ENCODE measurements around the gene PAXIP1. TPM values are rescaled to one million over a fixed set of nuclear protein-coding genes. Genes with fewer than 3 reads are reported as not detected.
A peak's percentile ranks its signal among the peaks of the same experiment; 100 is the strongest.
"Not testable (repeated sequence)": the region's sequence is repeated elsewhere in the genome, so short reads cannot be mapped to it uniquely, and the experiment has no call there.

Gene PAXIP1, protein sequence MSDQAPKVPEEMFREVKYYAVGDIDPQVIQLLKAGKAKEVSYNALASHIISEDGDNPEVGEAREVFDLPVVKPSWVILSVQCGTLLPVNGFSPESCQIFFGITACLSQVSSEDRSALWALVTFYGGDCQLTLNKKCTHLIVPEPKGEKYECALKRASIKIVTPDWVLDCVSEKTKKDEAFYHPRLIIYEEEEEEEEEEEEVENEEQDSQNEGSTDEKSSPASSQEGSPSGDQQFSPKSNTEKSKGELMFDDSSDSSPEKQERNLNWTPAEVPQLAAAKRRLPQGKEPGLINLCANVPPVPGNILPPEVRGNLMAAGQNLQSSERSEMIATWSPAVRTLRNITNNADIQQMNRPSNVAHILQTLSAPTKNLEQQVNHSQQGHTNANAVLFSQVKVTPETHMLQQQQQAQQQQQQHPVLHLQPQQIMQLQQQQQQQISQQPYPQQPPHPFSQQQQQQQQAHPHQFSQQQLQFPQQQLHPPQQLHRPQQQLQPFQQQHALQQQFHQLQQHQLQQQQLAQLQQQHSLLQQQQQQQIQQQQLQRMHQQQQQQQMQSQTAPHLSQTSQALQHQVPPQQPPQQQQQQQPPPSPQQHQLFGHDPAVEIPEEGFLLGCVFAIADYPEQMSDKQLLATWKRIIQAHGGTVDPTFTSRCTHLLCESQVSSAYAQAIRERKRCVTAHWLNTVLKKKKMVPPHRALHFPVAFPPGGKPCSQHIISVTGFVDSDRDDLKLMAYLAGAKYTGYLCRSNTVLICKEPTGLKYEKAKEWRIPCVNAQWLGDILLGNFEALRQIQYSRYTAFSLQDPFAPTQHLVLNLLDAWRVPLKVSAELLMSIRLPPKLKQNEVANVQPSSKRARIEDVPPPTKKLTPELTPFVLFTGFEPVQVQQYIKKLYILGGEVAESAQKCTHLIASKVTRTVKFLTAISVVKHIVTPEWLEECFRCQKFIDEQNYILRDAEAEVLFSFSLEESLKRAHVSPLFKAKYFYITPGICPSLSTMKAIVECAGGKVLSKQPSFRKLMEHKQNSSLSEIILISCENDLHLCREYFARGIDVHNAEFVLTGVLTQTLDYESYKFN
- total RNA-seq = 20.9 TPM
- polyA plus RNA-seq = 24.8 TPM
- long read RNA-seq, donor 1 = 0 reads
- long read RNA-seq, donor 2 = 0 reads
- long read RNA-seq, donor 3, partial matches to known transcripts = 14 of 14 reads
- long read RNA-seq, donor 3, other reads (novel, unspliced or antisense) = 0 of 14 reads
- long read RNA-seq, donor 4, partial matches to known transcripts = 21 of 21 reads
- long read RNA-seq, donor 4, other reads (novel, unspliced or antisense) = 0 of 21 reads
- long read RNA-seq, donor 5, partial matches to known transcripts = 20 of 21 reads
- long read RNA-seq, donor 5, other reads (novel, unspliced or antisense) = 0 of 21 reads
- long read RNA-seq, donor 6 = 0 reads
- long read RNA-seq, donor 7, partial matches to known transcripts = 14 of 15 reads
- long read RNA-seq, donor 7, other reads (novel, unspliced or antisense) = 0 of 15 reads
- long read RNA-seq, donor 8 = 0 reads
- long read RNA-seq, donor 9, partial matches to known transcripts = 10 of 11 reads
- long read RNA-seq, donor 9, other reads (novel, unspliced or antisense) = 0 of 11 reads
- long read RNA-seq, donor 10 = 0 reads

DNA sequence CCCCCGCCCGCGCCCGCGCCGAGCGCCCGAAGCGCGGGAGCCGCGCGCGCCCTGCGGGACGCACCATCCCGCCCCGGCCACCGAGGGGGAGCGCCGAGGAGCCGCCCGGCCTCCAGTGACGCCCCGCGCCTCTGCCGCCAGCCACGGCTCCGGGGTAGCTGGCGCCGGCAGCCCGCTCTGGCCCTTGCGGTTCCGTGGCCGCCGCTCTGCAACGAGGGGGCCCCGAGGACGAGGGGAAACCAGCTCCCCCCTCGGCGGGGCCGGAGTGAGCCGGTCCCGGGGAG lies at the start of gene PAXIP1:
Gene PAXIP1 (minus strand): TSS at position 33 of the 284 bp plus-strand sequence. CDS start 195 bp downstream, outside the sequence.
- under 1% methylated on average over 44 of the region's 44 CpGs for WGBS
- peaks cover 12 to 18% of the 10 kb centered on the region in 2 donors for H3K4me1 ChIP-seq (ENCODE audit: control insufficient read depth in 2 of 2, insufficient read depth in 2 of 2, low read length in 2 of 2)
- no peaks in the 10 kb centered on the region for H3K27me3 ChIP-seq (ENCODE audit: control insufficient read depth in 2 of 2, insufficient read depth in 1 of 2, low read length in 1 of 2)
- peak within 1 kb of the TSS; percentile 80 to 91 for H3K27ac ChIP-seq (ENCODE audit: low read depth in 1 of 2, low read length in 1 of 2)
- no peaks in the 10 kb centered on the region for H3K9me3 ChIP-seq (ENCODE audit: control insufficient read depth in 2 of 2, insufficient read depth in 1 of 2, low read length in 1 of 2)
- peaks cover 22 to 24% of the 10 kb centered on the region in 2 donors for H3K36me3 ChIP-seq (ENCODE audit: control insufficient read depth in 2 of 2, insufficient read depth in 2 of 2, low read length in 1 of 2)
- DNase-seq (ENCODE audit: low read depth in 6 of 9, low spot score in 9 of 9) = peak in 3 of 9 donors; percentile 56 to 72 (median 64)
- H3K4me3 ChIP-seq (ENCODE audit: low read length in 2 of 2) = peak within 1 kb of the TSS; percentile 80 to 95

DNA sequence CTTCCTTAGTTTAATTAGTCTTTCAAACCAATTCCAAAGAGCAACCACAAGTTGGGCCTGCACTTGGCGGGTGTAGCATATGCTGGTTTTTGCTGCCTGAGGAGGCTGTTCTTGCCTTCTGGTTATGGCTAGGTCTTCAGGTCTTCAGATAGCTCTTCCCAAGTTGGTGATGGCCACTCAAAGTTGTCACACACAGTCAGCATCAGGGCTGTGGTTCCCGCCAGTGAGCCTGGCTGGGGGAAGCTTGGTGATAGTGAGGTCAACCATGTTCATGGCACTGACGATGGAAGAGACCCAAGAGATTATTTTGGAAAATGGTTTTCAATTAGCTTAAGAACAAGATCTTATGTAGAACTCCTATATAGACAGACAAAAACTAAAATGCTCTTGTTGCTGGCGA lies 48.4 kb upstream of the PAXIP1 start:
- WGBS = 96% methylated on average over 4 of the region's 4 CpGs
- Histone ChIP-seq H3K4me3 (ENCODE audit: low read length in 2 of 2) (no peak overlapping the region), H3K27me3 (ENCODE audit: control insufficient read depth in 2 of 2, insufficient read depth in 1 of 2, low read length in 1 of 2) (no peaks in the 10 kb centered on the region), H3K36me3 (ENCODE audit: control insufficient read depth in 2 of 2, insufficient read depth in 2 of 2, low read length in 1 of 2) (no peaks in the 10 kb centered on the region), H3K4me1 (ENCODE audit: control insufficient read depth in 2 of 2, insufficient read depth in 2 of 2, low read length in 2 of 2) (no peaks in the 10 kb centered on the region), H3K27ac (ENCODE audit: low read depth in 1 of 2, low read length in 1 of 2) (no peak overlapping the region), H3K9me3 (ENCODE audit: control insufficient read depth in 2 of 2, insufficient read depth in 1 of 2, low read length in 1 of 2) (no peaks in the 10 kb centered on the region)
- no peak for DNase-seq (ENCODE audit: low read depth in 6 of 9, low spot score in 9 of 9)

DNA sequence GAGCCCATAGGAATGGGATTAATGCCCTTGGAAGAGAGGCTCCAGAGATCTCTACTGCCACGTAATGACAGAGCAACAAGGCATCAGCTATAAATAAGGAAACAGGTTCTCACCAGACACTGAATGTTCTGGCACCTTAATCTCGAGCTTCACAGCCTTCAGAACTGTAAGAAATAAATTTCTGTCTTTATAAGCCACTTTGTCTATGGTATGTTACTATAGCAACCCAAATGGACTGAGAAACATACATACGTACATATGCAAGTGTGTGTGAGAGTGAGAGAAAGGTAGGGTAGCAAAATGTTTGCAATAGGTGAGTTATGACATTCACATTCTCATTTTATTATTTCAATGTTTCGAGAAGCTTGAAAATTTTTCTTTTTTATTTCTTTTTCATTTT lies 45.1 kb upstream of the PAXIP1 start:
- Histone ChIP-seq H3K4me1 (ENCODE audit: control insufficient read depth in 2 of 2, insufficient read depth in 2 of 2, low read length in 2 of 2) (no peaks in the 10 kb centered on the region), H3K4me3 (ENCODE audit: low read length in 2 of 2) (no peak overlapping the region), H3K27me3 (ENCODE audit: control insufficient read depth in 2 of 2, insufficient read depth in 1 of 2, low read length in 1 of 2) (no peaks in the 10 kb centered on the region), H3K27ac (ENCODE audit: low read depth in 1 of 2, low read length in 1 of 2) (no peak overlapping the region), H3K36me3 (ENCODE audit: control insufficient read depth in 2 of 2, insufficient read depth in 2 of 2, low read length in 1 of 2) (no peaks in the 10 kb centered on the region), H3K9me3 (ENCODE audit: control insufficient read depth in 2 of 2, insufficient read depth in 1 of 2, low read length in 1 of 2) (no peaks in the 10 kb centered on the region)
- 82% methylated on average over 4 of the region's 4 CpGs for WGBS
- DNase-seq (ENCODE audit: low read depth in 6 of 9, low spot score in 9 of 9) = no peak

DNA sequence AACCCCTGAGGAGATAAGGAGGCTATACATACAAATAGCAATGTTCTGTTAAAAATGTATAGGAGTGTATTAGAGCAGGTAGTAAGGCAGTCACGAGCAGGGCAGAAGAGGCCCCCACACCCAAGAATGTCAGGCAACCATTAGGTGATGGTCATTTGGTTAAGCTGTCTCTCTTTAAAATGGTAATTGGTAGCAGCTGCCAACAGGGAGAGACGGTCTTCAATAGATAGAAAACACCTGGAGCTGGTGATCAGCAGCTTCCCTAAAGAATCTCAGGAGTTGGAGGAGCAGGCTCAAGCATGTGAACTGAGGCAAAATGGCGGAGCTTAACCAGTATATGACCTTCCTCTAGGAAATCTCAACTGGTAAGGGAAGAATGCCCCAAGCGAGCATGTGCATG lies 40.8 kb upstream of the PAXIP1 start:
- WGBS = 83% methylated on average over 4 of the region's 4 CpGs
- Histone ChIP-seq H3K27me3 (ENCODE audit: control insufficient read depth in 2 of 2, insufficient read depth in 1 of 2, low read length in 1 of 2) (no peaks in the 10 kb centered on the region), H3K27ac (ENCODE audit: low read depth in 1 of 2, low read length in 1 of 2) (no peak overlapping the region), H3K4me1 (ENCODE audit: control insufficient read depth in 2 of 2, insufficient read depth in 2 of 2, low read length in 2 of 2) (no peaks in the 10 kb centered on the region), H3K4me3 (ENCODE audit: low read length in 2 of 2) (no peak overlapping the region), H3K36me3 (ENCODE audit: control insufficient read depth in 2 of 2, insufficient read depth in 2 of 2, low read length in 1 of 2) (no peaks in the 10 kb centered on the region), H3K9me3 (ENCODE audit: control insufficient read depth in 2 of 2, insufficient read depth in 1 of 2, low read length in 1 of 2) (no peaks in the 10 kb centered on the region)
- DNase-seq (ENCODE audit: low read depth in 6 of 9, low spot score in 9 of 9) = no peak

DNA sequence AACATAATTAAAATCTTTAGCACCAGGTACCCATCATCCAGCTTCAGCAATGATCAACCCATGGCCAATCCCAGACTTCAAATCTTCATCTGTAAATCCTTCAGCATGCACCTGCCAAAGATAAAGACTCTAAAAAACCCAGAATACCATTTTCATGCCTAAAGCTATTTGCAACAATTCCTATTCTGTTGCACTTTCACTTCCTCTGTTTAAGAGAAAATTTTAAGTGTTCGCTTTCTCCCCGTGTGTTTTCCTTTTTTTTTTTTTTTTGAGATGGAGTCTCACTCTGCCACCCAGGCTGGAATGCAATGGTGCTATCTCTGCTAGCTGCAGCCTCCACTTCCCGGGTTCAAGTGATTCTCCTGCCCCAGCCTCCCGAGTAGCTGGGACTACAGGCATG lies 35.4 kb upstream of the PAXIP1 start:
- Histone ChIP-seq H3K27me3 (ENCODE audit: control insufficient read depth in 2 of 2, insufficient read depth in 1 of 2, low read length in 1 of 2) (no peaks in the 10 kb centered on the region), H3K36me3 (ENCODE audit: control insufficient read depth in 2 of 2, insufficient read depth in 2 of 2, low read length in 1 of 2) (no peaks in the 10 kb centered on the region), H3K27ac (ENCODE audit: low read depth in 1 of 2, low read length in 1 of 2) (no peak overlapping the region), H3K4me3 (ENCODE audit: low read length in 2 of 2) (no peak overlapping the region), H3K4me1 (ENCODE audit: control insufficient read depth in 2 of 2, insufficient read depth in 2 of 2, low read length in 2 of 2) (no peaks in the 10 kb centered on the region), H3K9me3 (ENCODE audit: control insufficient read depth in 2 of 2, insufficient read depth in 1 of 2, low read length in 1 of 2) (no peaks in the 10 kb centered on the region)
- 92% methylated on average over 4 of the region's 4 CpGs for WGBS
- no peak for DNase-seq (ENCODE audit: low read depth in 6 of 9, low spot score in 9 of 9)

DNA sequence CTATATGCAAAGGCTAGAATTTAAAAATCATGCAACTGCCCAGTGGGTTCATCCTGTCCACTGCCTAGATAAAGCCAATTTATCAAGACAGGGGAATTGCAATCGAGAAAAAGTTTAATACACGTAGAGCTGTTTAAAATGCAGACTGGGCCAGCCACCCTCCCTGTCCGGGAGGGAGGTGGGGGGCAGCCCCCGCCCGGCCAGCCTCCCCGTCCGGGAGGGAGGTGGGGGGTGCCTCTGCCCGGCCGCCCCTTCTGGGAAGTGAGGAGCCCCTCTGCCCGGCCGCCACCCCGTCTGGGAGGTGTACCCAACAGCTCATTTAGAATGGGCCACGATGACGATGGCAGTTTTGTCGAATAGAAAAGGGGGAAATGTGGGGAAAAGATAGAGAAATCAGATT lies 31.6 kb upstream of the PAXIP1 start:
- H3K27me3 ChIP-seq (ENCODE audit: control insufficient read depth in 2 of 2, insufficient read depth in 1 of 2, low read length in 1 of 2); H3K4me3 ChIP-seq (ENCODE audit: low read length in 2 of 2); H3K36me3 ChIP-seq (ENCODE audit: control insufficient read depth in 2 of 2, insufficient read depth in 2 of 2, low read length in 1 of 2); DNase-seq (ENCODE audit: low read depth in 6 of 9, low spot score in 9 of 9); H3K27ac ChIP-seq (ENCODE audit: low read depth in 1 of 2, low read length in 1 of 2); H3K9me3 ChIP-seq (ENCODE audit: control insufficient read depth in 2 of 2, insufficient read depth in 1 of 2, low read length in 1 of 2); H3K4me1 ChIP-seq (ENCODE audit: control insufficient read depth in 2 of 2, insufficient read depth in 2 of 2, low read length in 2 of 2): not testable (repeated sequence)
- WGBS = 97% methylated on average over 15 of the region's 15 CpGs

DNA sequence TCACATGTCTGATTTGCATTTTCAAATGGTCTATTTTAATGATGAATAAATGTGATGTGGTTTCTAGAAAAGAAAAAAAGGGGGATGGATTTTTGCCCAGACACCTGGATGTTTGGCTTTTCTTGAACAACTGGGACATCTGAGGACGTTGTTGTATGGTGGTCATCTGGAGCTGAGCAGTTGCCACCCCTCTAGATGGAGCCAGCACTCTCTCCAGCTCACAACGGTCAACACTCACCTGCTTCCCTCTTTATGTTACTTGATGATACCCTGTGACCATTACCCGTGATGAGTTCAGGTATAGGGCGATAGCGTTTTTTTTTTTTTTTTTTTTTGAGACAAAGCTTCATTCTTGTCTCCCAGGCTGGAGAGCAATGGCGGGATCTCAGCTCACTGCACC lies 30.1 kb upstream of the PAXIP1 start:
- peaks cover 0 to 2% of the 10 kb centered on the region in 2 donors for H3K4me1 ChIP-seq (ENCODE audit: control insufficient read depth in 2 of 2, insufficient read depth in 2 of 2, low read length in 2 of 2)
- no peak overlapping the region for H3K27ac ChIP-seq (ENCODE audit: low read depth in 1 of 2, low read length in 1 of 2)
- H3K27me3 ChIP-seq (ENCODE audit: control insufficient read depth in 2 of 2, insufficient read depth in 1 of 2, low read length in 1 of 2) = no peaks in the 10 kb centered on the region
- no peak for DNase-seq (ENCODE audit: low read depth in 6 of 9, low spot score in 9 of 9)
- 87% methylated on average over 6 of the region's 6 CpGs for WGBS
- no peak overlapping the region for H3K4me3 ChIP-seq (ENCODE audit: low read length in 2 of 2)
- no peaks in the 10 kb centered on the region for H3K9me3 ChIP-seq (ENCODE audit: control insufficient read depth in 2 of 2, insufficient read depth in 1 of 2, low read length in 1 of 2)
- H3K36me3 ChIP-seq (ENCODE audit: control insufficient read depth in 2 of 2, insufficient read depth in 2 of 2, low read length in 1 of 2) = no peaks in the 10 kb centered on the region

DNA sequence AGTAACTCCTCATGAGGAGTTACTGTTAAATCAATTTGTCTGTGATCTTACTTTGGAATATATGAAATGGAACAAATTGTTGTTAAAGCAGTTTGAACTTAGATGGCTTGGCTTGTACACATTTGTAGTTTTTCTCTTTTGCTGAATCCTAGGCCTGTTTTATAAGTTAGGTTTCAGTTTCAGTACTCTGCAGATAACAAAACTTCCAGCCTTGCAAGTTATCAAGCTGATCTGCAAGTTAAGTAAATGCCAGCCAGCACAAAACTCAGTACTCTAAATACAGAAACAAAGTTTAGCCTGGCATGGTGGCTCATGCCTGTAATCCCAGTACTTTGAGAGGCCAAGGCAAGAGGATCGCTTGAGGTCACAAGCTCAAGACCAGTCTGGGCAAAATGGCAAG lies 25.0 kb upstream of the PAXIP1 start:
- Histone ChIP-seq H3K27me3 (ENCODE audit: control insufficient read depth in 2 of 2, insufficient read depth in 1 of 2, low read length in 1 of 2) (peaks cover 0 to 2% of the 10 kb centered on the region in 2 donors), H3K27ac (ENCODE audit: low read depth in 1 of 2, low read length in 1 of 2) (peak overlapping the region in 1 of 2 donors; percentile 42), H3K9me3 (ENCODE audit: control insufficient read depth in 2 of 2, insufficient read depth in 1 of 2, low read length in 1 of 2) (no peaks in the 10 kb centered on the region), H3K4me1 (ENCODE audit: control insufficient read depth in 2 of 2, insufficient read depth in 2 of 2, low read length in 2 of 2) (peaks cover 0 to 4% of the 10 kb centered on the region in 2 donors), H3K36me3 (ENCODE audit: control insufficient read depth in 2 of 2, insufficient read depth in 2 of 2, low read length in 1 of 2) (no peaks in the 10 kb centered on the region), H3K4me3 (ENCODE audit: low read length in 2 of 2) (no peak overlapping the region)
- peak in 1 of 9 donors; percentile 30 for DNase-seq (ENCODE audit: low read depth in 6 of 9, low spot score in 9 of 9)
- WGBS = 93% methylated on average over 1 of the region's 1 CpG

Measured in thymus (tissue), 14 donors.